Lower lobe of right lung (tissue), 2 donors: ENCODE results near the gene MOAP1. TPM values are rescaled to one million over a fixed set of nuclear protein-coding genes. Genes with fewer than 3 reads are reported as not detected.

Experiments
- ATAC-seq, 2 donors: fragments of 200-7000 bp; cut with Tn5 transposase; one replicate each; pipeline ENCODE4 v1.9.1; 2020 to 2022; ENCODE audit warnings: mild to moderate bottlenecking in 2 of 2, moderate library complexity in 2 of 2
- DNase-seq: peaks from one replicate; pipeline ENCODE4 v3.0.0-alpha.2; 2020
- H3K27ac ChIP-seq: fragments of 200-600 bp; one replicate; pipeline ENCODE4 v1.8.0; 2022
- H3K27me3 ChIP-seq: fragments of 200-600 bp; one replicate; pipeline ENCODE4 v1.8.0; 2022; ENCODE audit warnings: low read depth
- H3K36me3 ChIP-seq: fragments of 200-600 bp; one replicate; pipeline ENCODE4 v1.8.0; 2022; ENCODE audit warnings: mild to moderate bottlenecking
- H3K4me1 ChIP-seq: fragments of 200-600 bp; one replicate; pipeline ENCODE4 v1.8.0; 2022
- H3K4me3 ChIP-seq: fragments of 200-600 bp; one replicate; pipeline ENCODE4 v1.8.0; 2022; ENCODE audit warnings: mild to moderate bottlenecking
- H3K9me3 ChIP-seq: fragments of 200-600 bp; one replicate; pipeline ENCODE4 v1.8.0; 2022
- intact Hi-C: fragments of 100-400 bp; cut with DNase I; formaldehyde crosslinking; loops from one replicate; pipeline ENCODE4 v1.11.0; 2022
- total RNA-seq: library from RNA; stranded (reverse); fragmentation: NEBNext Ultra II Directional; extraction: Animal tissue kit (Norgen Biotek cat#: 25700); gene quantifications from one replicate; pipeline ENCODE4 v1.2.1, GENCODE V29; 2021
- TF ChIP-seq, protein P1 (sequence below): fragments of 200-600 bp; IDR thresholded peaks from one replicate; pipeline ENCODE4 v1.8.0; 2022; ENCODE audit warnings: antibody characterized with exemption, mild to moderate bottlenecking
- donor health status: DM: no; HTN: yes; CAD: no; lungs with severe emphysema.

Gene MOAP1
- total RNA-seq, 1 donor from 2014 or later = 30.3 TPM

DNA sequence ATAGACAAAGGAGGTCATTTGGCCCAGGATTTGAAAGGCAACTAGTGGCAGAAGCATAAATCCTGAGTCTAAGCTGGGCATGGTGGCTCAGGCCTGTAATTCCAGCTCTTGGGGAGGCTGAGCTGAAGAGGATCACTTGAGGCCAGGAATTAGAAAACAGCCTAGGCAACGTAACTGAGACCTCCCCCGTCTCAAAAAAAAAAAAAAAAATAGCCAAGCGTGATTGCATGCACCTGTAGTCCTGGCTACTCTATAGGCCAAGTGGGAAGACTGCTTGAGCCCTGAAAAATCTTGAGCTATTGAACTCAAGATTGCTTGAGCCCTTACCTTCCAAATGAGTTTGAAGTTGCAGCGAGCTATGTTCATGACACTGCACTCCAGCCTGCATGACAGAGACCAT, 14.3 kb upstream of the MOAP1 start:
- DNase-seq = no peak
- no peaks in the 10 kb centered on the region for H3K27me3 ChIP-seq
- no peak overlapping the region for H3K4me3 ChIP-seq
- peak in 1 of 2 donors; percentile 54 for ATAC-seq
- H3K4me1 ChIP-seq = no peaks in the 10 kb centered on the region
- peaks cover 12% of the 10 kb centered on the region for H3K36me3 ChIP-seq
- no peak overlapping the region for H3K27ac ChIP-seq
- no peaks in the 10 kb centered on the region for H3K9me3 ChIP-seq
- TF ChIP-seq, protein P1, sequence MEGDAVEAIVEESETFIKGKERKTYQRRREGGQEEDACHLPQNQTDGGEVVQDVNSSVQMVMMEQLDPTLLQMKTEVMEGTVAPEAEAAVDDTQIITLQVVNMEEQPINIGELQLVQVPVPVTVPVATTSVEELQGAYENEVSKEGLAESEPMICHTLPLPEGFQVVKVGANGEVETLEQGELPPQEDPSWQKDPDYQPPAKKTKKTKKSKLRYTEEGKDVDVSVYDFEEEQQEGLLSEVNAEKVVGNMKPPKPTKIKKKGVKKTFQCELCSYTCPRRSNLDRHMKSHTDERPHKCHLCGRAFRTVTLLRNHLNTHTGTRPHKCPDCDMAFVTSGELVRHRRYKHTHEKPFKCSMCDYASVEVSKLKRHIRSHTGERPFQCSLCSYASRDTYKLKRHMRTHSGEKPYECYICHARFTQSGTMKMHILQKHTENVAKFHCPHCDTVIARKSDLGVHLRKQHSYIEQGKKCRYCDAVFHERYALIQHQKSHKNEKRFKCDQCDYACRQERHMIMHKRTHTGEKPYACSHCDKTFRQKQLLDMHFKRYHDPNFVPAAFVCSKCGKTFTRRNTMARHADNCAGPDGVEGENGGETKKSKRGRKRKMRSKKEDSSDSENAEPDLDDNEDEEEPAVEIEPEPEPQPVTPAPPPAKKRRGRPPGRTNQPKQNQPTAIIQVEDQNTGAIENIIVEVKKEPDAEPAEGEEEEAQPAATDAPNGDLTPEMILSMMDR = no peak
- intact Hi-C loops = no loop called here

DNA sequence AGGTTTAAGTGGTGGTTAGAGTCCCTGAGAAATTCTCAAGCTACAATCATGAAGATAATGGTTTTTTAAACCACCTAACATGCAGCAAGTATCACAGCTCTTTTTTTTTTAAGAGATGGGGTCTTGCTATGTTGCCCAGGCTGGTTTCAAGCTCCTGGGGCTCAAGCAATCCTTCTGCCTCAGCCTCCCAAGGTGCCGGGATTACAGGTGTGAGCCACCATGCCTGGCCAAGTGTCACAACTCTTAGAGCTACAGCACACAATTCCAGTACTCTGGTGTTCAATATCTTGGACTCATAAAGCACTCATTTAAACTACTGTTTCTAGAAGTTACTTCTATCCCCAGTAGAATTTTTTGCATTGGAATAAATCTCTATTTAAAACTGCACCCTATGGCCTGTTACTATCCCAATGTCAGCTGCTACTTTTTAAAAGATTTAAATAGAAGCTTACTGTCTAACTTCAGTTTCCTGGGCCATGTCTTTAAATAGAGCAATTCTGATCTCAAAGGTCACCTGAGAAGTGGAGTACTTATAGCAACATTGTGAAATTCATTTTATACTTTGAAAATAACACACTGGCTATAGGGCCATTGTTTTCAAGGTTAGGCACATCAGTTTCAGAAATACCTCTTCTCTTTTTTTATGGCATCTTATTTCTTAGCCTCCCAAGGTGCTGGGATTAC, 10.8 kb upstream of the MOAP1 start:
- ATAC-seq = no peak
- Histone ChIP-seq H3K4me3 (no peak overlapping the region), H3K4me1 (no peaks in the 10 kb centered on the region), H3K9me3 (no peaks in the 10 kb centered on the region), H3K36me3 (peaks cover 12% of the 10 kb centered on the region), H3K27me3 (no peaks in the 10 kb centered on the region), H3K27ac (no peak overlapping the region)
- intact Hi-C loops = no loop called here
- no peak for DNase-seq
- TF ChIP-seq, protein P1 = no peak

DNA sequence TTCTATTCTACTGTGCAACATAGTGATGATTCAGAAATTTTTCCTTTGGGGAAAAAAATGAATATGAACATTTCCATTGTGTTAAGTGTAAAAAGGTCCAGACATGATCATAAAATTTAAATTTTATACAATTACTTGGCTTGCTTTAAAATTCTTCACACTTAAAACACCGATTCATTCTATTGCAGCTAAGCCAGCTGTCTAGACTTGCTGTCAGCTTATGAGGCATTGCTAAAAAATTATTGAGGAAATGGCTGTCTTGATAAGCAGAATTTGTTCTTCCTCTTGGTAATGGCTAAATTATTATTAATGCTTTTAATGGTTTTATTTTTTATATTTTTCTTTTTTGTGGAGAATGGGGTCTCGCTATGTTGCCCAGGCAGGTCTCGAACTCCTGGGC, 2.3 kb upstream of the MOAP1 start:
- H3K27ac ChIP-seq = no peak overlapping the region
- H3K36me3 ChIP-seq = peaks cover 43% of the 10 kb centered on the region
- H3K9me3 ChIP-seq = no peaks in the 10 kb centered on the region
- no peak for DNase-seq
- ATAC-seq = no peak
- H3K4me3 ChIP-seq = peak overlapping the region; percentile 97
- TF ChIP-seq, protein P1 = no peak
- intact Hi-C loops = no loop called here
- H3K27me3 ChIP-seq = no peaks in the 10 kb centered on the region
- H3K4me1 ChIP-seq = peaks cover 32% of the 10 kb centered on the region

DNA sequence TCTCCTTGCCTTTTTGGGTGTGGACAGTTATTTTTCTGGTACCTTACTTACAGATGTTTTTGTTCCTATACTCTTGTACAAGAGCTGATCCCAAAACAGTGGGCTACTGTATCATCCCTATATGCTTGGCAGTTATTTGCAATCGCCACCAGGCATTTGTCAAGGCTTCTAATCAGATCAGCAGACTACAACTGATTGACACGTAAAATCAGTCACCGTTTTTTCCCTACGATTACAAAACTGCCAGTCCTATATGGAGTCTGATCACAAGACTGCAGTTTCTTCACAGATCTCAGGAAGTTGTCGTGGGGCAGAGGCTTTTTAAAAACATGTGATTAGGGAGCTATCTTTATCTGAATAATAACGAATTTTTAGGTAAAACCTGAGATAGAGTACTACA, 1.8 kb upstream of the MOAP1 start:
- ATAC-seq (no peak), DNase-seq (no peak)
- TF ChIP-seq, protein P1 = no peak
- peak overlapping the region; percentile 18 for H3K27ac ChIP-seq
- intact Hi-C loops = no loop called here
- no peaks in the 10 kb centered on the region for H3K9me3 ChIP-seq
- no peaks in the 10 kb centered on the region for H3K27me3 ChIP-seq
- peak overlapping the region; percentile 97 for H3K4me3 ChIP-seq
- peaks cover 47% of the 10 kb centered on the region for H3K36me3 ChIP-seq
- peaks cover 32% of the 10 kb centered on the region for H3K4me1 ChIP-seq

DNA sequence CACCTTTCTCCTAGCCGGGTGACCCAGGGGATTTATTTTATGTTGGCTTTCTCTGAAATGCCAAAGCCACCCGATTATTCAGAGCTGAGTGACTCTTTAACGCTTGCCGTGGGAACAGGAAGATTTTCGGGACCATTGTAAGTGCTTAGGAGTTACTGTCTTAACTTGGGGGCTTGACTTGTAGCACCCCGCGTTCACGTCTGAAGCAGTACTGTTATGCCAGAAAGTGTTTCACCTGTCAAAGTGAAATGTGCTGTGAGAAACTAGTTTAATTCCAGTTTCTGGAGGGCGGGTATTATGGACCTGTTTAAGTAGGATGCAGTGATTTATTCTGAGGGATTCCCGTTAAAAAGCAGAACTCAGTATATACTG, 638 bp upstream of the MOAP1 start:
- Histone ChIP-seq H3K27me3 (no peaks in the 10 kb centered on the region), H3K36me3 (peaks cover 50% of the 10 kb centered on the region), H3K27ac (peak overlapping the region; percentile 98), H3K4me1 (peaks cover 32% of the 10 kb centered on the region), H3K9me3 (no peaks in the 10 kb centered on the region), H3K4me3 (peak overlapping the region; percentile 97)
- no peak for ATAC-seq
- TF ChIP-seq, protein P1 = no peak
- no peak for DNase-seq
- intact Hi-C loops = no loop called here
